Adrenal gland (tissue), 12 donors: ENCODE results near the gene TRMT2A. TPM values are rescaled to one million over a fixed set of nuclear protein-coding genes. Genes with fewer than 3 reads are reported as not detected.

Experiments
- DNase-seq, 7 donors: peaks; one replicate each; pipeline ENCODE4 v3.0.0-alpha.2; 2019 to 2020
- H3K27ac ChIP-seq, 5 donors: fragments of 200-600 bp; sonication (generic) in 4 of 5; 1 replicate in 3 of 5; 2 replicates in 2 of 5; pipeline versions ENCODE4 v1.5.1 to v1.8.0; 2016 to 2020; ENCODE audit warnings: mild to moderate bottlenecking in 1 of 5
- H3K27me3 ChIP-seq: fragments of 200-600 bp; 2 replicates; pipeline ENCODE4 v1.8.0; 2021
- H3K36me3 ChIP-seq, 2 donors: fragments of 200-600 bp; replicated peaks in 1 of 2; 1 replicate in 1 of 2; 2 replicates in 1 of 2; pipeline versions ENCODE4 v1.5.1 to v1.8.0; 2018 to 2022
- H3K4me1 ChIP-seq, 2 donors: fragments of 200-600 bp; replicated peaks in 1 of 2; 1 replicate in 1 of 2; 2 replicates in 1 of 2; pipeline versions ENCODE4 v1.5.1 to v1.8.0; 2018 to 2021
- H3K4me3 ChIP-seq, 4 donors: fragments of 200-600 bp; sonication (generic) in 3 of 4; one replicate each; pipeline ENCODE4 v1.5.1; 2016 to 2018
- H3K9me3 ChIP-seq, 3 donors: fragments of 200-600 bp; sonication (generic) in 1 of 3; replicated peaks in 1 of 3; 1 replicate in 2 of 3; 2 replicates in 1 of 3; pipeline versions ENCODE4 v1.5.1 to v1.8.0; 2016 to 2021
- CTCF ChIP-seq, 6 experiments: fragments of 450-650 bp in 4 of 6; fragments of 200-600 bp in 2 of 6; sonication (generic) in 1 of 6; IDR thresholded peaks; 1 replicate in 5 of 6; 2 replicates in 1 of 6; pipeline versions ENCODE4 v1.5.1 to v1.8.0; 2016 to 2021; ENCODE audit warnings: antibody characterized with exemption in 6 of 6, mild to moderate bottlenecking in 2 of 6, moderate library complexity in 1 of 6
- POLR2A ChIP-seq, 2 donors: fragments of 450-650 bp; IDR thresholded peaks; one replicate each; pipeline ENCODE4 v1.6.1; 2017; ENCODE audit warnings: antibody characterized with exemption in 2 of 2, mild to moderate bottlenecking in 2 of 2, moderate library complexity in 1 of 2
- WGBS, 4 donors: extraction: QIAGEN DNeasy Blood & Tissue Kit in 2 of 4; methylation state at CpG; one replicate each; pipeline versions ENCODE4 v1.1.5 to v1.1.7; 2013 to 2017; 5-methylcytosine and 5-hydroxymethylcytosine counted together
- intact Hi-C, 2 donors: fragments of 100-400 bp; cut with DNase I; formaldehyde crosslinking; loops; one replicate each; pipeline versions ENCODE4 v1.14.1 to v1.15.0; 2022 to 2023
- microRNA counts, 2 donors: library from miRNA; unstranded; fragments of <30 nt; microRNA quantifications; one replicate each; lab custom pipeline; 2016
- microRNA-seq, 3 donors: library from miRNA; unstranded; fragments of <30 nt; microRNA quantifications; one replicate each; pipeline ENCODE4, GENCODE V29; 2017 to 2020
- polyA plus RNA-seq, 3 donors: library from polyadenylated mRNA; stranded (reverse); fragments of 200-250 nt in 2 of 3; fragments of 350-450 nt in 1 of 3; fragmentation: Illumina TruSeq in 1 of 3; extraction: RNeasy Lipid Tissue Mini Kit (QIAGEN cat#74804) in 1 of 3; gene quantifications; one replicate each; pipeline ENCODE4 v1.2.3, GENCODE V29; 2013 to 2014
- small RNA-seq, 2 donors: library from RNA; depleted of rRNA; stranded (forward); fragments of <200 nt; gene quantifications; one replicate each; pipeline ENCODE3, GENCODE V24; 2016
- total RNA-seq, 9 donors: library from RNA; depleted of rRNA in 4 of 9; stranded (reverse); fragments of >200 nt in 4 of 9; fragments of 120-200 nt in 1 of 9; fragmentation: NEBNext Ultra II Directional in 1 of 9; extraction: Animal tissue kit (Norgen Biotek cat#: 25700) in 1 of 9; gene quantifications; one replicate each; pipeline versions ENCODE4 v1.1.0 to v1.2.4, GENCODE V29; 2013 to 2023
- donor health status: healthy with polysubstance abuse.
- donor health status: Bipolar disorder and iron deficiency.
- donor health status: DM: yes; HTN: yes; CAD: no.
- donor health status: DM: no; HTN: no; CAD: no.
- donor health status: DM: no; HTN: no; CAD: no.
- donor health status: DM: yes; HTN: yes; CAD: no.

The TRMT2A gene
- total and polyA plus RNA-seq, 12 donors: 22.4 to 283 (median 66.8) TPM

- 60 to 84% (median 81%) methylated on average over 1 to 3 of the region's 3 CpGs; no CpG with 5 or more reads in 1 of the 4 donors for WGBS, 4 donors
- H3K4me3 ChIP-seq: no peak overlapping the region
- no peak for TF ChIP-seq CTCF (IDR thresholded peaks at IDR 0.05)
- TF ChIP-seq POLR2A (IDR thresholded peaks at IDR 0.05): no peak
- H3K4me1 ChIP-seq: peaks cover 0 to 5% of the 10 kb centered on the region in 2 donors
- DNase-seq: no peak
- no peak overlapping the region for H3K27ac ChIP-seq
- intact Hi-C loops: no loop called here
- H3K9me3 ChIP-seq: no peaks in the 10 kb centered on the region
- peaks cover 0 to 47% of the 10 kb centered on the region in 2 donors for H3K36me3 ChIP-seq
- no peaks in the 10 kb centered on the region for H3K27me3 ChIP-seq
Observed at GRCh38 chr22:20064140-20064480, 52.9 kb downstream of the TRMT2A start.

- no peak overlapping the region for H3K27ac ChIP-seq
- H3K9me3 ChIP-seq: no peaks in the 10 kb centered on the region
- H3K4me3 ChIP-seq: no peak overlapping the region
- no peak for DNase-seq
- WGBS, 4 donors: 94 to 98% (median 97%) methylated on average over 6 to 27 of the region's 27 CpGs
- H3K4me1 ChIP-seq: peaks cover 0 to 8% of the 10 kb centered on the region in 2 donors
- intact Hi-C loops: no loop called here
- no peak for TF ChIP-seq POLR2A (IDR thresholded peaks at IDR 0.05)
- H3K27me3 ChIP-seq: no peaks in the 10 kb centered on the region
- H3K36me3 ChIP-seq: peaks cover 0 to 47% of the 10 kb centered on the region in 2 donors
Observed at GRCh38 chr22:20063271-20064139, 53.5 kb downstream of the TRMT2A start.

GRCh38 chr22:20062766-20063083, 54.3 kb downstream of the TRMT2A start:
- Histone ChIP-seq H3K4me3 (no peak overlapping the region), H3K27ac (no peak overlapping the region), H3K4me1 (peaks cover 0 to 8% of the 10 kb centered on the region in 2 donors), H3K9me3 (no peaks in the 10 kb centered on the region), H3K27me3 (no peaks in the 10 kb centered on the region), H3K36me3 (peaks cover 0 to 47% of the 10 kb centered on the region in 2 donors)
- 86 to 93% (median 89%) methylated on average over 11 of the region's 11 CpGs for WGBS, 4 donors
- TF ChIP-seq POLR2A (IDR thresholded peaks at IDR 0.05) (no peak), CTCF (IDR thresholded peaks at IDR 0.05) (no peak)
- intact Hi-C loops: no loop called here
- DNase-seq: no peak

DNA sequence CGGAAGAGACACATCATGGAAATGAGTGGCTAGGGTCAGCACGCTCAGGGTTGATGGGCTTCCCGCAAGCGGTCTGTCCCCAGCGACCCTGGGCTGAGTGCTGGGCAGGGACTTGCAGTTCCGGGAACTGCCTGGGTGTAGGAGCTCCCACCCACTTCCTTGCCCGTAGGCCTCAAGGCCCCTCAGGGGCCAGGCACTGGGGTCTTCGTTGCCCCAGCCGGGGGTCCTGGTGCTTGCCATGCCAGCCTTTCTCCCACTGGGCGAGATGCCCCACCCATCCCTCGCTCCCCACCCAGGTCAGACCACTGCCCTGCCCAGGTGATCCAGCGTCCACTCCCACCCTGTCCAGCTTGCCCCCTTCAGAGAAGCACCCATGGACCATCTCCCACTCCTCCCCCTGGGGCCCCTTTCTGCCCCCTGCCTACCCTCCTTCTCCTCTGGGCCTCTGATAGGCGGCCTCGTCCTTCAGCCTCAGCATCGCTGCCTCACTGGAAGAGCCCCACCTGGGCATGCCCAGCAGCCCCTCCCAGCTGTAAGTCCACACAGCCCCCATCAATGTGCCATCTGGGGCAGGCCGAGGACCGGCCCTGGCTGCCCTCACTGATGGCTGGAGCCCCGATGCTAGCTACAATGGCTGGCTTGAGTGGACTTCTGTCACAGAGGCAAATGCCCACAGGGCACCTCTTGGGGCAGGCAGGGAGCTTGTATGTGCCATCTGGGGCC, 54.8 kb downstream of the TRMT2A start:
- WGBS, 4 donors: 88 to 95% (median 93%) methylated on average over 11 to 18 of the region's 18 CpGs
- no peak for DNase-seq
- Histone ChIP-seq H3K27ac (peak overlapping the region in 2 of 5 donors; percentile 13 to 18), H3K4me3 (no peak overlapping the region), H3K36me3 (peaks cover 0 to 47% of the 10 kb centered on the region in 2 donors), H3K4me1 (peaks cover 0 to 8% of the 10 kb centered on the region in 2 donors), H3K27me3 (no peaks in the 10 kb centered on the region), H3K9me3 (no peaks in the 10 kb centered on the region)
- TF ChIP-seq CTCF (IDR thresholded peaks at IDR 0.05): no peak
- TF ChIP-seq POLR2A (IDR thresholded peaks at IDR 0.05): no peak
- intact Hi-C loops: no loop called here

MicroRNAs encoded within 50 kb of the gene (microRNA counts, 767-probe panel; counts per million panel counts)
- microRNA hsa-miR-1306-3p (lab: Ali Mortazavi, UCI): 0 counts per million in 2 donors

Small RNA genes lying within 50 kb of the gene (microRNA-seq; reads per million reads assigned to microRNA genes)
- 0 to 0.38 (median 0.28) reads per million in 3 donors for gene MIR6816

Small RNA genes lying within 50 kb of the gene (small RNA-seq; reads per million reads assigned to genes)
- gene MIR6816 (0 to 0.12 reads per million in 2 donors), gene RF00017 (0 reads per million in 2 donors), gene RF00599 (0 reads per million in 2 donors)

Other genes with a start within 250 kb of the TRMT2A start
- 100 to 1,000 TPM; 268 to 743 (median 469) TPM for gene COMT, start 175.5 kb downstream of the TRMT2A start, total RNA-seq
- gene COMT, start 175.5 kb downstream of the TRMT2A start, polyA plus RNA-seq: 100 to 1,000 TPM in 1 of 3 donors, 10 to 100 TPM in 2; 51.3 to 220 (median 65.5) TPM
- gene TXNRD2, start 175.4 kb downstream of the TRMT2A start, total RNA-seq: 10 to 100 TPM; 41.7 to 74.2 (median 57.9) TPM
- gene TXNRD2, start 175.4 kb downstream of the TRMT2A start, polyA plus RNA-seq: 100 to 1,000 TPM in 2 of 3 donors, 10 to 100 TPM in 1; 39.6 to 171 (median 148) TPM
- gene ARVCF, start 100.4 kb downstream of the TRMT2A start, total RNA-seq: 10 to 100 TPM in 6 of 9 donors, 1 to 10 TPM in 3; 8.4 to 46.1 (median 18.4) TPM
- 10 to 100 TPM in 2 of 3 donors, 1 to 10 TPM in 1; 1.2 to 74.8 (median 18.8) TPM for gene ARVCF, start 100.4 kb downstream of the TRMT2A start, polyA plus RNA-seq
- gene TANGO2, start 96.1 kb downstream of the TRMT2A start, total RNA-seq: 10 to 100 TPM; 36.3 to 87.0 (median 46.0) TPM
- gene TANGO2, start 96.1 kb downstream of the TRMT2A start, polyA plus RNA-seq: 10 to 100 TPM; 25.1 to 42.6 (median 38.5) TPM
- gene DGCR8, start 37.0 kb downstream of the TRMT2A start, total RNA-seq: 10 to 100 TPM in 8 of 9 donors, 1 to 10 TPM in 1; 7.2 to 32.2 (median 21.6) TPM
- 10 to 100 TPM; 16.3 to 31.0 (median 25.9) TPM for gene DGCR8, start 37.0 kb downstream of the TRMT2A start, polyA plus RNA-seq
- gene RANBP1, start 1.1 kb downstream of the TRMT2A start, total RNA-seq: 100 to 1,000 TPM in 6 of 9 donors, 10 to 100 TPM in 3; 71.4 to 346 (median 136) TPM
- gene RANBP1, start 1.1 kb downstream of the TRMT2A start, polyA plus RNA-seq: 100 to 1,000 TPM in 1 of 3 donors, 10 to 100 TPM in 2; 63.3 to 128 (median 70.1) TPM
- gene ZDHHC8, start 14.6 kb upstream of the TRMT2A start, total RNA-seq: 10 to 100 TPM in 8 of 9 donors, 1 to 10 TPM in 1; 5.7 to 65.6 (median 33.9) TPM
- gene ZDHHC8, start 14.6 kb upstream of the TRMT2A start, polyA plus RNA-seq: 100 to 1,000 TPM in 1 of 3 donors, 10 to 100 TPM in 2; 15.5 to 109 (median 59.3) TPM
- gene CCDC188, start 33.8 kb upstream of the TRMT2A start, total RNA-seq: 1 to 10 TPM in 2 of 9 donors, under 1 TPM in 6, not detected in 1; 0.30 to 1.6 (median 0.65) TPM
- gene CCDC188, start 33.8 kb upstream of the TRMT2A start, polyA plus RNA-seq: 10 to 100 TPM in 1 of 3 donors, 1 to 10 TPM in 1, not detected in 1; 2.9 to 19.0 TPM
- 10 to 100 TPM in 1 of 9 donors, 1 to 10 TPM in 5, under 1 TPM in 3; 0.35 to 18.8 (median 1.1) TPM for gene RTN4R, start 151.1 kb upstream of the TRMT2A start, total RNA-seq
- 1 to 10 TPM in 2 of 3 donors, under 1 TPM in 1; 0.35 to 1.9 (median 1.1) TPM for gene RTN4R, start 151.1 kb upstream of the TRMT2A start, polyA plus RNA-seq
- 100 to 1,000 TPM in 3 of 9 donors, 10 to 100 TPM in 6; 43.7 to 159 (median 70.8) TPM for gene DGCR6L, start 202.8 kb upstream of the TRMT2A start, total RNA-seq
- 100 to 1,000 TPM in 1 of 3 donors, 10 to 100 TPM in 2; 12.1 to 107 (median 96.2) TPM for gene DGCR6L, start 202.8 kb upstream of the TRMT2A start, polyA plus RNA-seq